Gastroesophageal sphincter (tissue), 3 donors: ENCODE measurements around the gene QKI.

Source experiments
- CTCF ChIP-seq, 4 experiments: fragments of 200-600 bp in 2 of 4; fragments of 450-650 bp in 2 of 4; sonication (generic) in 1 of 4; IDR thresholded peaks; one replicate each; pipeline ENCODE4 v1.5.1; 2017 to 2019; ENCODE audit warnings: antibody characterized with exemption in 4 of 4, mild to moderate bottlenecking in 2 of 4, moderate library complexity in 2 of 4
- EP300 ChIP-seq: sonication (generic); formaldehyde crosslinking; IDR thresholded peaks from one replicate; pipeline ENCODE4 v1.6.1; 2017; ENCODE audit warnings: antibody characterized with exemption, mild to moderate bottlenecking
- POLR2A ChIP-seq, 2 donors: fragments of 450-650 bp; IDR thresholded peaks; one replicate each; pipeline ENCODE4 v1.6.1; 2017; ENCODE audit warnings: antibody characterized with exemption in 2 of 2, mild to moderate bottlenecking in 2 of 2, moderate library complexity in 1 of 2
- POLR2AphosphoS5 ChIP-seq: sonication (generic); formaldehyde crosslinking; IDR thresholded peaks from one replicate; pipeline ENCODE4 v1.6.1; 2017; ENCODE audit warnings: antibody characterized with exemption

GRCh38 chr6:163375361-163375760 lies 39.2 kb upstream of the QKI start:
- no peak for TF ChIP-seq CTCF (IDR thresholded peaks at IDR 0.05)
- no peak for TF ChIP-seq EP300
- TF ChIP-seq POLR2AphosphoS5, result no peak
- no peak for TF ChIP-seq POLR2A (IDR thresholded peaks at IDR 0.05)
